HepG2 (cell line): ENCODE measurements around the gene TBC1D10B. TPM values are rescaled to one million over a fixed set of nuclear protein-coding genes. Genes with fewer than 3 reads are reported as not detected.

Source experiments
- AHR ChIP-seq: IDR thresholded peaks from 2 replicates; pipeline ENCODE4 v1.6.1; 2018; ENCODE audit warnings: missing genetic modification reagents, missing compliant biosample characterization
- FOSL1 ChIP-seq: sonication (generic); formaldehyde crosslinking; IDR thresholded peaks from 2 replicates; pipeline ENCODE4 v1.9.0; 2021; ENCODE audit warnings: missing genetic modification reagents, borderline replicate concordance
- MED8 ChIP-seq: sonication (generic); formaldehyde crosslinking; IDR thresholded peaks from 2 replicates; pipeline ENCODE4 v1.8.1; 2023; ENCODE audit warnings: mild to moderate bottlenecking, missing genetic modification reagents; ENCODE audit not compliant: insufficient replicate concordance
- POLR2AphosphoS5 ChIP-seq: IDR thresholded peaks from 2 replicates; pipeline ENCODE4 v1.6.1; 2012; ENCODE audit warnings: low read depth, low read length
- ZNF230 ChIP-seq: sonication (generic); formaldehyde crosslinking; IDR thresholded peaks from 2 replicates; pipeline ENCODE4 v1.4.0; 2020; ENCODE audit warnings: mild to moderate bottlenecking, missing genetic modification reagents
- ZNF556 ChIP-seq: sonication (generic); formaldehyde crosslinking; IDR thresholded peaks from 2 replicates; pipeline ENCODE4 v1.4.0; 2020; ENCODE audit warnings: mild to moderate bottlenecking, missing genetic modification reagents, borderline replicate concordance
- ZNF609 ChIP-seq: sonication (generic); formaldehyde crosslinking; IDR thresholded peaks from 2 replicates; pipeline ENCODE4 v1.4.0; 2020; ENCODE audit warnings: mild to moderate bottlenecking, missing genetic modification reagents, borderline replicate concordance
- ZNF766 ChIP-seq: sonication (generic); formaldehyde crosslinking; IDR thresholded peaks from 2 replicates; pipeline ENCODE4 v1.5.0; 2020; ENCODE audit warnings: missing genetic modification reagents, borderline replicate concordance
- polyA plus RNA-seq, 8 experiments: library from polyadenylated mRNA; depleted of rRNA in 3 of 8; stranded (reverse) in 7 of 8; unstranded in 1 of 8; fragments of >200 nt; fragmentation: Illumina TruSeq in 4 of 8; extraction: Trizol in 4 of 8; gene quantifications; 2 replicates each; pipeline versions ENCODE4 v1.2.1 to v1.2.3, GENCODE V29; 2011 to 2016; ENCODE audit warnings: low read depth in 4 of 8, missing spikeins in 1 of 8, mixed read lengths in 1 of 8; ENCODE audit not compliant: insufficient read depth in 1 of 8
- total RNA-seq, 5 experiments: library from RNA; depleted of rRNA; stranded (reverse); fragments of >200 nt; fragmentation: Illumina TruSeq; extraction: Trizol; gene quantifications; 2 replicates each; pipeline ENCODE4 v1.2.3, GENCODE V29; 2016; ENCODE audit warnings: low read depth in 1 of 5
- TF ChIP-seq, protein P1 (sequence below): IDR thresholded peaks from 2 replicates; pipeline ENCODE4 v1.4.0; 2020; ENCODE audit warnings: mild to moderate bottlenecking, missing genetic modification reagents
- TF ChIP-seq, protein P2 (sequence below), 2 experiments: sonication (generic) in 1 of 2; formaldehyde crosslinking in 1 of 2; IDR thresholded peaks; 2 replicates each; pipeline versions ENCODE4 v1.6.1 to v1.9.0; 2014 to 2022; ENCODE audit warnings: antibody characterized with exemption in 1 of 2, borderline replicate concordance in 1 of 2, inconsistent platforms in 1 of 2, low read depth in 1 of 2, missing genetic modification reagents in 1 of 2
- TF ChIP-seq, protein P3 (sequence below): sonication (generic); formaldehyde crosslinking; IDR thresholded peaks from 2 replicates; pipeline ENCODE4 v1.9.0; 2022; ENCODE audit warnings: low read depth, missing genetic modification reagents

The TBC1D10B gene
- total and polyA plus RNA-seq, 2 of the 13 experiments (the other 11 are each of a cell fraction or from before 2014, with no cell fraction given), result 15.7 to 24.8 TPM

GRCh38 chr16:30401768-30402425, 31.6 kb upstream of the TBC1D10B start (continued):
- TF ChIP-seq, protein P1, sequence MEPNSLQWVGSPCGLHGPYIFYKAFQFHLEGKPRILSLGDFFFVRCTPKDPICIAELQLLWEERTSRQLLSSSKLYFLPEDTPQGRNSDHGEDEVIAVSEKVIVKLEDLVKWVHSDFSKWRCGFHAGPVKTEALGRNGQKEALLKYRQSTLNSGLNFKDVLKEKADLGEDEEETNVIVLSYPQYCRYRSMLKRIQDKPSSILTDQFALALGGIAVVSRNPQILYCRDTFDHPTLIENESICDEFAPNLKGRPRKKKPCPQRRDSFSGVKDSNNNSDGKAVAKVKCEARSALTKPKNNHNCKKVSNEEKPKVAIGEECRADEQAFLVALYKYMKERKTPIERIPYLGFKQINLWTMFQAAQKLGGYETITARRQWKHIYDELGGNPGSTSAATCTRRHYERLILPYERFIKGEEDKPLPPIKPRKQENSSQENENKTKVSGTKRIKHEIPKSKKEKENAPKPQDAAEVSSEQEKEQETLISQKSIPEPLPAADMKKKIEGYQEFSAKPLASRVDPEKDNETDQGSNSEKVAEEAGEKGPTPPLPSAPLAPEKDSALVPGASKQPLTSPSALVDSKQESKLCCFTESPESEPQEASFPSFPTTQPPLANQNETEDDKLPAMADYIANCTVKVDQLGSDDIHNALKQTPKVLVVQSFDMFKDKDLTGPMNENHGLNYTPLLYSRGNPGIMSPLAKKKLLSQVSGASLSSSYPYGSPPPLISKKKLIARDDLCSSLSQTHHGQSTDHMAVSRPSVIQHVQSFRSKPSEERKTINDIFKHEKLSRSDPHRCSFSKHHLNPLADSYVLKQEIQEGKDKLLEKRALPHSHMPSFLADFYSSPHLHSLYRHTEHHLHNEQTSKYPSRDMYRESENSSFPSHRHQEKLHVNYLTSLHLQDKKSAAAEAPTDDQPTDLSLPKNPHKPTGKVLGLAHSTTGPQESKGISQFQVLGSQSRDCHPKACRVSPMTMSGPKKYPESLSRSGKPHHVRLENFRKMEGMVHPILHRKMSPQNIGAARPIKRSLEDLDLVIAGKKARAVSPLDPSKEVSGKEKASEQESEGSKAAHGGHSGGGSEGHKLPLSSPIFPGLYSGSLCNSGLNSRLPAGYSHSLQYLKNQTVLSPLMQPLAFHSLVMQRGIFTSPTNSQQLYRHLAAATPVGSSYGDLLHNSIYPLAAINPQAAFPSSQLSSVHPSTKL (CRISPR knock-in tag), result peak; percentile 80
- TF ChIP-seq, protein P2, sequence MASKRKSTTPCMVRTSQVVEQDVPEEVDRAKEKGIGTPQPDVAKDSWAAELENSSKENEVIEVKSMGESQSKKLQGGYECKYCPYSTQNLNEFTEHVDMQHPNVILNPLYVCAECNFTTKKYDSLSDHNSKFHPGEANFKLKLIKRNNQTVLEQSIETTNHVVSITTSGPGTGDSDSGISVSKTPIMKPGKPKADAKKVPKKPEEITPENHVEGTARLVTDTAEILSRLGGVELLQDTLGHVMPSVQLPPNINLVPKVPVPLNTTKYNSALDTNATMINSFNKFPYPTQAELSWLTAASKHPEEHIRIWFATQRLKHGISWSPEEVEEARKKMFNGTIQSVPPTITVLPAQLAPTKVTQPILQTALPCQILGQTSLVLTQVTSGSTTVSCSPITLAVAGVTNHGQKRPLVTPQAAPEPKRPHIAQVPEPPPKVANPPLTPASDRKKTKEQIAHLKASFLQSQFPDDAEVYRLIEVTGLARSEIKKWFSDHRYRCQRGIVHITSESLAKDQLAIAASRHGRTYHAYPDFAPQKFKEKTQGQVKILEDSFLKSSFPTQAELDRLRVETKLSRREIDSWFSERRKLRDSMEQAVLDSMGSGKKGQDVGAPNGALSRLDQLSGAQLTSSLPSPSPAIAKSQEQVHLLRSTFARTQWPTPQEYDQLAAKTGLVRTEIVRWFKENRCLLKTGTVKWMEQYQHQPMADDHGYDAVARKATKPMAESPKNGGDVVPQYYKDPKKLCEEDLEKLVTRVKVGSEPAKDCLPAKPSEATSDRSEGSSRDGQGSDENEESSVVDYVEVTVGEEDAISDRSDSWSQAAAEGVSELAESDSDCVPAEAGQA (IDR thresholded peaks at IDR 0.05; ENCODE audit: low read depth), result no peak
- TF ChIP-seq, protein P2 (CRISPR knock-in tag; IDR thresholded peaks at IDR 0.05; ENCODE audit: borderline replicate concordance), result no peak
- TF ChIP-seq ZNF556 (CRISPR knock-in tag) (no peak), FOSL1 (CRISPR knock-in tag) (no peak), POLR2AphosphoS5 (peak; percentile 60), ZNF609 (CRISPR knock-in tag) (peak; percentile 77), MED8 (CRISPR knock-in tag) (no peak), AHR (CRISPR knock-in tag) (no peak; the same call in 1 of the 2 replicates), ZNF766 (CRISPR knock-in tag) (no peak), ZNF230 (CRISPR knock-in tag) (peak; percentile 66; the same call in 1 of the 2 replicates)
- TF ChIP-seq, protein P3, sequence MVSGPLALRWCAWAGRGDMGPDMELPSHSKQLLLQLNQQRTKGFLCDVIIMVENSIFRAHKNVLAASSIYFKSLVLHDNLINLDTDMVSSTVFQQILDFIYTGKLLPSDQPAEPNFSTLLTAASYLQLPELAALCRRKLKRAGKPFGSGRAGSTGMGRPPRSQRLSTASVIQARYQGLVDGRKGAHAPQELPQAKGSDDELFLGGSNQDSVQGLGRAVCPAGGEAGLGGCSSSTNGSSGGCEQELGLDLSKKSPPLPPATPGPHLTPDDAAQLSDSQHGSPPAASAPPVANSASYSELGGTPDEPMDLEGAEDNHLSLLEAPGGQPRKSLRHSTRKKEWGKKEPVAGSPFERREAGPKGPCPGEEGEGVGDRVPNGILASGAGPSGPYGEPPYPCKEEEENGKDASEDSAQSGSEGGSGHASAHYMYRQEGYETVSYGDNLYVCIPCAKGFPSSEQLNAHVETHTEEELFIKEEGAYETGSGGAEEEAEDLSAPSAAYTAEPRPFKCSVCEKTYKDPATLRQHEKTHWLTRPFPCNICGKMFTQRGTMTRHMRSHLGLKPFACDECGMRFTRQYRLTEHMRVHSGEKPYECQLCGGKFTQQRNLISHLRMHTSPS (CRISPR knock-in tag), result peak; percentile 21; the same call in 1 of the 2 replicates
